HG03097 (cell line): Measurements from ENCODE around the gene ZNF566.

Experiments
- ATAC-seq: cut with Tn5 transposase; IDR thresholded peaks from one replicate; pipeline ENCODE4 v1.9.1; 2021; ENCODE audit not compliant: unreplicated experiment, low FRiP score

Gene ZNF566

DNA sequence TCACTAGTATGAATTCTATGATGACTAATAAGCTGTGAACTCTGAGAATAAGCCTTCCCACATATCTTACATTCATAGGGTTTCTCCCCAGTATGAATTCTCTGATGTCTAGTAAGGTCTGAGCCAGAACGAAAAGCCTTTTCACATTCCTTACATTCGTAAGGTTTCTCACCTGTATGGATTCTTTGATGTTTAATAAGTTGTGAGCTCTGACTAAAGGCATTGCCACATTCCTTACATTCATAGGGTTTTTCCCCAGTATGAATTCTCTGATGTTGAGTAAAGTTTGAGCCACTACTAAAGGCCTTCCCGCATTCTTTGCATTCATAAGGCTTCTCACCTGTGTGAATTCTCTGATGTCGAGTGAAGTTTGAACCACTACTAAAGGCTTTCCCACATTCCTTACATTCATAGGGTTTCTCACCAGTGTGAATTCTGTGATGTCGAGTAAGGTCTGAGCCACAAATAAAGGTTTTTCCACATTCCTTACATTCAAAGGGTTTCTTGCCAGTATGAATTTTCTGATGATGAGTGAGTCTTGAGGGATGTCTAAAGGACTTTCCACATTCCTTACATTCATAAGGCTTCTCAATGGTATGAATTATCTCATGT, 40.2 kb downstream of the ZNF566 start:
- no peak for ATAC-seq

GRCh38 chr19:36441339-36441738, 48.0 kb downstream of the ZNF566 start:
- no peak for ATAC-seq

- no peak for ATAC-seq
Observed at GRCh38 chr19:36436531-36436930, 52.8 kb downstream of the ZNF566 start.

DNA sequence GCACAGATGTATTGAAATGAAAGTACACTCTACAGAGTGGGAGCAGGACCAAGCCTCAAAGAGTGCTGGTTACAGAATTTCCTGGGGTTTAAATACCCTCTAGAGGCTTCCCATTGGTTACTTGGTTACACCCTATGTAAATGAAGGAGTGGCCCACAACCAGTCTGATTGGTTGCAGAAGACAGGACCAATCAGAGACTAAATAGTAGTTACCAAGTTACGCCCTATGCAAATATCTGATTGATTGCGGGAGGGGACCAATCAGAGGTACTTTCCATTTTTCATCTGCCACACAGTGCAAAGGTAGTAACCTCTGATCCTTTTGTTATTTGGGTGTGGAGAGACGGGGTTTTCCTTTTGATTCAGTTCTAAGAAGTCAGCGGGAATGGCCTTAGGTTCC, 65.4 kb downstream of the ZNF566 start:
- ATAC-seq: no peak

DNA sequence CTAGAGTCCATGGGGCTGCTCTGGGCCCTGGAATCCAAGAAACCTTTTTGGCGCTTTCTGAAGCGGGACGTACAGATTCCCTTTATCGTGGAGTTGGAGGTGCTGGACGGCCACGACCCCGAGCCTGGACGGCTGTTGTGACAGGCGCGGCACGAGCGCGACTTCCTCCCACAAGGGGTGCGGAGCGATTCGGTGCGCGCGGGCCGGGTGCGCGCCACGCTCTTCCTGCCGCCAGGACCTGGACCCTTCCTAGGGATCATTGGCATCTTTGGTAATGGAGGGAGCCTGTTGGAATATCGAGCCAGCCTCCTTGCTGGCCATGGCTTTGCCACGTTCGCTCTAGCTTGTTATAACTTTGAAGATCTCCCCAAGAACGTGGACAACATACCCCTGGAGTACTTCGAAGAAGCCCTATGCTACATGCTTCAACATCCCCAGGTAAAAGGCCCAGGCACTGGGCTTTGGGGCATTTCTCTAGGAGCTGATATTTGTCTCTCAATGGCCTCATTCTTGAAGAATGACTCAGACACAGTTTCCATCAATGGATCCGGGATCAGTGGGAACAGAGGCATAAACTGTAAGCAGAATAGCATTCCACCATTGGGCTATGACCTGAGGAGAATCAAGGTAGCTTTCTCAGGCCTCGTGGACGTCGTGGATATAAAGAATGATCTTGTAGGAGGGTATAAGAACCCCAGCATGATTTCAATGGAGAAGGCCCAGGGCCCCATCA, 67.4 kb downstream of the ZNF566 start:
- no peak for ATAC-seq

- no peak for ATAC-seq
Observed at GRCh38 chr19:36420961-36421748, 68.2 kb downstream of the ZNF566 start.

DNA sequence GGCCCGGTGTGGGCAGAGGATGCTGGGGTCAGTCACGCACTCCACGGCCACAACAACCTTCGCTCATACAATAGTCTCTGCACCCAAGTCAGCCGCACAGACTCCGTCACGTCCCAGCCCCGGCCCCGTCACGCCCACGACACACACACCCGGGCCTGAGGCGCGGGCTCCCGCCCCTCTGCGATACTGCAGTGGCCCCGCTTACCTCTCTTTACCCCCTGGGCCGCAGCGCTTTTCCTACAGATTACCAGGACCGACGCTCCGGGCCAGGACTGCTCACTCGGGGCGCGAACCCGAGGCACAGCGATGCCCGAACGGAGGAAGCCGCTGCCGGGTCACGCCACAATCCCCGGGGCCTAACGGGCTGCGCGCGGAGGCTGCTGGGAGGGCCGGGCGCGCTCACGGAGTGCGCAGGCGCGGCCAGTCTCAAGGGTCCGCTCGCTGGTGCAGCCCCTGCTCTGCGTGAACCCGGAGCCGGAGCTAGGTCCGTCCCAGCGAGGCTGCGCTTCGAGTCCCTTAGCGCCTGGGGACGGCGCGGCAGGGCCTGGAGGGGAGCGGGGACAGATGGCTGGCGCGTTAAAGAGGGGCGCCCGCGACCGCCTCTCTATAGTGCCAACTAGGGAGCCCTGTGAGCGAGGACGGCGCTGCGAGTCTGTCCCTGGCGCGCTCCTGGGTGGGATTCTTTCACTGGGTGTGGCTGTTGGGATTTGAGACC, 70.9 kb downstream of the ZNF566 start, which contains the start of gene ZFP82:
Gene ZFP82, minus strand, starts transcription at position 358 of the 715 bp plus-strand sequence. CDS start 8,855 bp downstream, outside the sequence.
- peak; percentile 86 for ATAC-seq

GRCh38 chr19:36417752-36418286, 71.5 kb downstream of the ZNF566 start:
- no peak for ATAC-seq

DNA sequence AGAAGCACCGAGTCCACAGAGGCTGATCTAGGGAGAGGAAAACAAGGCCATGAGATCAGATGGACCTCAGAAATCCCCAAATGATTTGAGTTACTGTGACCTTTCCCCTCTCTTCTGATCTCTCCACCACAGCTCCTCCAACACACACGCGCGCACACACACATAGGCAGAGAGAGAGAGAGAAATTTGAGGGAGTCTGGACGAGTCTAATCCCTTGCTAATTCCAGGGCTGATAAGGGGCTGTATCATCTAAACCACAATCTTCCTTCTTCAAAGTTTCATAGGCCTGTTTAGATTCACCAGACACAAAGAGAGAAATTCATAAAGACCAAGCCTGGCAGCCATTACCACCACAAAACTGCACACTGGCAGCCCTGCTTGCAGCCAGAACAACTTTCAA, 79.5 kb downstream of the ZNF566 start:
- ATAC-seq: no peak

- ATAC-seq: no peak
Observed at GRCh38 chr19:36408101-36408500, 81.3 kb downstream of the ZNF566 start.

GRCh38 chr19:36404498-36404897, 84.9 kb downstream of the ZNF566 start:
- ATAC-seq: no peak

DNA sequence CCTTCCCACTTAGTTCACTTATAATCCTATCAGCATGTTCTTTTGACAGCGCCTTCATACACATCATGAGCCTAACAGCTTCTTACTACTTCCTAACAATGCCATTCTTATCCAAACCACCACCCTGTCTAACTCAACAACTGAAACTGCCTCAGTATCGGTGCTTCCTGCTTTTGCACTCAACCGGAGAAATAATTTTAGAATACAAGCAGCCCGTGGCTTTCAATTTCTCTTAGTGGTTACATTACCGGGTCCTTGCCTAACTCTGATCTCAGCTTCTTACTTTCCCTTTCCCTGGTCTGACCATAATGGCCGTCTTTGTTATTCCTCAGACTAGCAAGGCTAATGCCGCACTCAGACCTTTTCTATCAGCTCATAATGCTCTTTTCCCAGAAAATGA, 87.9 kb downstream of the ZNF566 start:
- no peak for ATAC-seq

DNA sequence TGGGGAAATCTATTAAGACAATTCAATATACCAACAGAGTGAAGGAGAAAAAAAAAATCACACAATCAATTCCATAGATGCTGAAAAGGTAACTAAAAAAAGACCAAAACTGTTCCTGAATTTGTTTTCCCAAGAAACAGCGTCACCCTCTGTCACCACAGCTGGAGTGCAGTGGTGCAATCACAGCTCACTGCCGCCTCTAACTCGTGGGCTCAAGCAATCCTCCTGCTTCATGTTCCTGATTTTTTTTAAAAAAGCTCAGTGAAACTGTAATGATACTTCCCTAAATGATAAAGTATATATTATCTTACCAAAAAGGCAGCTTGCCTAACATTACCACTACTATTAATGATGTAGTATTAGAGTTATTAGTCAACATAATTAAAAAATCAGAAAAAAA, 90.8 kb downstream of the ZNF566 start:
- no peak for ATAC-seq
